OCI-LY3 (cell line): ENCODE measurements around the gene ST6GALNAC2.
A peak's percentile ranks its signal among the peaks of the same experiment; 100 is the strongest.
"Not testable (repeated sequence)": the region's sequence is repeated elsewhere in the genome, so short reads cannot be mapped to it uniquely, and the experiment has no call there.

ENCODE experiments used
- H2AFZ ChIP-seq: fragments of 200-600, 300-600 bp; shearing (Covaris generic); 2 replicates; pipeline ENCODE4 v1.6.0; 2014; ENCODE audit warnings: antibody characterized with exemption, low read depth, low read length
- H3K27ac ChIP-seq: fragments of 200-600, 300-600 bp; sonication (generic); 2 replicates; pipeline ENCODE4 v1.5.1; 2014; ENCODE audit warnings: mild to moderate bottlenecking, low read length, moderate library complexity, mixed read lengths
- H3K27me3 ChIP-seq: fragments of 200-600, 300-600 bp; sonication (generic); 2 replicates; pipeline ENCODE4 v1.6.1; 2014; ENCODE audit warnings: low read depth, low read length, mixed read lengths
- H3K36me3 ChIP-seq: fragments of 200-600, 300-600 bp; sonication (generic); replicated peaks from 2 replicates; pipeline ENCODE3; 2014; ENCODE audit warnings: low read depth, low read length, mixed read lengths
- H3K4me1 ChIP-seq: fragments of 300-600, 200-600 bp; sonication (generic); 2 replicates; pipeline ENCODE4 v1.6.1; 2014; ENCODE audit warnings: low read length, mixed read lengths
- H3K4me2 ChIP-seq: fragments of 200-600, 300-600 bp; sonication (generic); 2 replicates; pipeline ENCODE4 v1.6.1; 2014; ENCODE audit warnings: low read length, mixed read lengths
- H3K4me3 ChIP-seq: fragments of 300-600, 200-600 bp; sonication (generic); 2 replicates; pipeline ENCODE4 v1.5.1; 2014; ENCODE audit warnings: antibody characterized with exemption, mild to moderate bottlenecking, low read length, moderate library complexity
- H3K79me2 ChIP-seq: fragments of 300-600, 200-600 bp; shearing (Covaris generic); 2 replicates; pipeline ENCODE4 v1.6.1; 2014; ENCODE audit warnings: mild to moderate bottlenecking, low read length, mixed read lengths
- H3K9ac ChIP-seq: fragments of 300-600, 200-600 bp; shearing (Covaris generic); 2 replicates; pipeline ENCODE4 v1.6.0; 2014; ENCODE audit warnings: mild to moderate bottlenecking, low read length, moderate library complexity
- H3K9me3 ChIP-seq: fragments of 200-600, 300-600 bp; shearing (Covaris generic); 2 replicates; pipeline ENCODE4 v1.6.1; 2014; ENCODE audit warnings: low read length, mixed read lengths; ENCODE audit not compliant: insufficient read depth
- H4K20me1 ChIP-seq: fragments of 200-600, 300-600 bp; sonication (generic); 2 replicates; pipeline ENCODE4 v1.6.1; 2016; ENCODE audit warnings: low read length, mixed read lengths; ENCODE audit not compliant: insufficient read depth
- EZH2phosphoT487 ChIP-seq: fragments of 200-600 bp; shearing (Covaris generic); IDR thresholded peaks from 2 replicates; pipeline ENCODE4 v1.6.1; 2018; ENCODE audit warnings: antibody characterized with exemption, mixed run types, low read depth
- TF ChIP-seq, protein P1 (sequence below): fragments of 200-600, 300-600 bp; sonication (generic); IDR thresholded peaks from 2 replicates; pipeline ENCODE4 v1.5.1; 2014; ENCODE audit warnings: antibody characterized with exemption, low read length, low read depth

ST6GALNAC2 gene

DNA sequence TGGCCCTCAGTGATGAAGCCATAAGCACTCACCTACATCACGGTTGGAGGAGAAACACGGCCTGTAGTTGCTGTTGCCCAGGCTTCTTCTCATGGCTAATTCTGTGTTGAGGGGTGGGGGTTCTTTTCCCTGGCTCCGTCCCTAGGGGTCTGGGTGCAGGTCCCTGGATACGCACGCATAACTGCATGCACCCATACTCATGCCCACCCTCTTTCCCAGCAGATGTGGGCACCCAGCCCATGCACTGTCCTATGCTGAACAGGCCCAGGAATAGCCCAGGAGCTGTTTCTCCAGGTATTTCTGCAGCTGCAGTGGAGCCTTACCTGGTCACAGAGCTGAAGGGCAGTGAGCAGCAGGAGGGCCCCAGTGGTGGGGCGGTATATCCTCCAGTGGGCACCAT lies 39.8 kb upstream of the ST6GALNAC2 start:
- no peaks in the 10 kb centered on the region for H3K79me2 ChIP-seq
- no peak overlapping the region for H3K9ac ChIP-seq
- no peak overlapping the region for H3K4me2 ChIP-seq
- H3K4me1 ChIP-seq: peaks cover 3% of the 10 kb centered on the region; the same call in 1 of the 2 replicates
- H3K36me3 ChIP-seq: no peaks in the 10 kb centered on the region
- H3K9me3 ChIP-seq: no peaks in the 10 kb centered on the region
- H3K27me3 ChIP-seq: peaks cover 36% of the 10 kb centered on the region
- H4K20me1 ChIP-seq: no peaks in the 10 kb centered on the region
- no peak for TF ChIP-seq EZH2phosphoT487
- H3K27ac ChIP-seq: no peak overlapping the region
- no peak overlapping the region for H3K4me3 ChIP-seq
- no peak overlapping the region for H2AFZ ChIP-seq

DNA sequence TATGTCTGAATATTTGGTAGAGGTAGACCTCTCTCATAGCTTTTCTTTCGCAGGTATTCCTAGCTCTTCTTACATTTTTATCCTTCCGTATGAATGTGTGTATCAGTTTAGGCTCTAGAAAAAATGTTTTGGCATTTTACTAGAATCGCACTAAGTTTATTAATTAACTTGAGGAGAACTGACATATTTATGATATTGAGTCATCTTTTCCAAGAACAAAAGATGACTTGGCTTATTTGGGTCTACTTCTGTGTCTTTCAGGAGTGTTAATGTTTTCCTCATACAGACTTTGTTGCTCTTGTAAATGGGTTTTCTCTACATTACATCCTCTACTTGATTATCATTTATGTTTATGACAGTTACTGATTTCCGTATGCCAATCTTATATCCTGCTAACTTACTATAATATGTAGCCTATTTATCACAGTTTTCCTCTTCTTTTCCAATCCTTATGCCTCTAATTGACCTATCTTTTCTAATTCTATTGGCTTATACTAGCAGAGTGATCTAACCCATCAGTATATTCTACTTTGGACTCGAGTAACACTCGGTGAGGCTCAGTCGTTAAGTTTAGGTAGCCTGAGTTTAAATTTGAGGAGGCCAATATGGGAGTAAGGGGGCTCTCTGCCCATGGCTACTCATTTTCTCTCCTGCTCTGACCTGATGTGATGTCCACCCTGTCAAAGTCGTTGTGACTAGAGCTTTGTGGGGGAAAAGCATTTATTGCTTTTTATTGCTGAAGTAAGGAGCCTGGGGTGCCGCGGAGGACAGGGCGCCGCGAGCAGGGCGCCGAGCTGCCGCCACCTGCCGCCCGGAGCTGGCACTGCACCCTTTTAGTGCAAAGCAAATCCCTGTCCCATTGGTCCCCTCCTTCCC lies 37.8 kb upstream of the ST6GALNAC2 start:
- H3K79me2 ChIP-seq: no peaks in the 10 kb centered on the region
- H3K27ac ChIP-seq: no peak overlapping the region
- H3K4me2 ChIP-seq: peak overlapping the region; percentile 75
- H4K20me1 ChIP-seq: no peaks in the 10 kb centered on the region
- no peaks in the 10 kb centered on the region for H3K36me3 ChIP-seq
- peaks cover 36% of the 10 kb centered on the region for H3K27me3 ChIP-seq
- no peak overlapping the region for H3K9ac ChIP-seq
- TF ChIP-seq, protein P1, sequence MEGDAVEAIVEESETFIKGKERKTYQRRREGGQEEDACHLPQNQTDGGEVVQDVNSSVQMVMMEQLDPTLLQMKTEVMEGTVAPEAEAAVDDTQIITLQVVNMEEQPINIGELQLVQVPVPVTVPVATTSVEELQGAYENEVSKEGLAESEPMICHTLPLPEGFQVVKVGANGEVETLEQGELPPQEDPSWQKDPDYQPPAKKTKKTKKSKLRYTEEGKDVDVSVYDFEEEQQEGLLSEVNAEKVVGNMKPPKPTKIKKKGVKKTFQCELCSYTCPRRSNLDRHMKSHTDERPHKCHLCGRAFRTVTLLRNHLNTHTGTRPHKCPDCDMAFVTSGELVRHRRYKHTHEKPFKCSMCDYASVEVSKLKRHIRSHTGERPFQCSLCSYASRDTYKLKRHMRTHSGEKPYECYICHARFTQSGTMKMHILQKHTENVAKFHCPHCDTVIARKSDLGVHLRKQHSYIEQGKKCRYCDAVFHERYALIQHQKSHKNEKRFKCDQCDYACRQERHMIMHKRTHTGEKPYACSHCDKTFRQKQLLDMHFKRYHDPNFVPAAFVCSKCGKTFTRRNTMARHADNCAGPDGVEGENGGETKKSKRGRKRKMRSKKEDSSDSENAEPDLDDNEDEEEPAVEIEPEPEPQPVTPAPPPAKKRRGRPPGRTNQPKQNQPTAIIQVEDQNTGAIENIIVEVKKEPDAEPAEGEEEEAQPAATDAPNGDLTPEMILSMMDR: peak; percentile 82
- TF ChIP-seq EZH2phosphoT487: no peak
- H3K4me3 ChIP-seq: peak overlapping the region; percentile 63
- peaks cover 3% of the 10 kb centered on the region; the same call in 1 of the 2 replicates for H3K4me1 ChIP-seq
- H2AFZ ChIP-seq: peak overlapping the region; percentile 87
- H3K9me3 ChIP-seq: no peaks in the 10 kb centered on the region

DNA sequence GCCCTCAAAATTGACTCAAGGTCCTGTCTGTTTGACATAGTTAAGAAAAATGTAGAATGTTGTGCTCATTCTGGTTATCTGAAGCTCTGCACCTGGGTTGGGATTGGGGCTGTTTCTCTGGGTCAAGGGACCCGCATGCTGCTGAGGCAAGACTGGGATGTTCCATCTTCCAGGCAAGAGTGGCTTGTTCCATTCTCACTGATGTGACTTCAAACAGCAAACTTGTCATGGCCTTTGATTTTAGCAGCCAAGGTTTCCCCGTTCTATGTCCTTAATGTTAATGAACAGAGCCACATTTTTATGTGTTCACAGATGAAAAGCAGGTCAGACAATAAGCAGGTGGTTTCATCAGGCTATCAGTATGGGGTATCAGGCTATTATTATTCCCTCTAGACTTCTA lies 32.2 kb upstream of the ST6GALNAC2 start:
- no peak overlapping the region for H3K4me3 ChIP-seq
- no peaks in the 10 kb centered on the region for H3K9me3 ChIP-seq
- no peak overlapping the region for H2AFZ ChIP-seq
- H3K9ac ChIP-seq: no peak overlapping the region
- no peaks in the 10 kb centered on the region for H3K4me1 ChIP-seq
- no peaks in the 10 kb centered on the region for H3K27me3 ChIP-seq
- H3K4me2 ChIP-seq: no peak overlapping the region
- no peak overlapping the region for H3K27ac ChIP-seq
- H3K79me2 ChIP-seq: no peaks in the 10 kb centered on the region
- TF ChIP-seq EZH2phosphoT487: no peak
- TF ChIP-seq, protein P1: no peak
- no peaks in the 10 kb centered on the region for H3K36me3 ChIP-seq
- no peaks in the 10 kb centered on the region for H4K20me1 ChIP-seq

DNA sequence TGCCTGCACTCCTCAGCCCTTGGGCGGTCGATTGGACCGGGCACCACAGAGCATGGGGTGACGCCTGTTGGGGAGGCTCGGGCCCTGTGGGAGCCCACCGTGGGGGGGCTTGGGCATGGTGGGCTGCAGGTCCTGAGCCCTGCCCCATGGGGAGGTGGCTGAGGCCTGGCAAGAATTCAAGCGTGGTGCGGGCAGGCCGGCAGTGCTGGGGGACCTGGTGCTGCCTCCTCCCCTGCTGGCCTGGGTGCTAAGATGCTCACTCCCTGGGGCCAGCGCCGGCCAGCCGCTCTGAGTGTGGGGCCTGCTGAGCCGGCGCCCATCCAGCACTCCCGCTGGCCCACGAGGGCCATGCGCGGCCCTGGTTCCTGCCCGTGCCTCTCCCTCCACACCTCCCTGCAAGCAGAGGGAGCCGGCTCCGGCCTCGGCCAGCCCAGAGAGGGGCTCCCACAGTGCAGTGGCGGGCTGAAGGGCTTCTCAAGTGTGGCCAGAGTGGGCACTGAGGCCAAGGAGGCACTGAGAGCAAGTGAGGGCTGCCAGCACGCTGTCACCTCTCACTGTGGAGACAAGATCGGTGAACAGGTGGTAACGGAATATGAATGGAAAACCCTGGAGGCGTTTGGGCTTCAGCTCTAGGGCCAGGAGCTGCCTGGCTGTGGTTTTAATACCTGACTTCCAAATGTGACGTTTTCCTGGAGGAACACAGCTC lies 29.4 kb upstream of the ST6GALNAC2 start:
- no peak for TF ChIP-seq EZH2phosphoT487
- TF ChIP-seq, protein P1: no peak
- H3K27ac ChIP-seq: no peak overlapping the region
- H3K9me3 ChIP-seq: no peaks in the 10 kb centered on the region
- no peaks in the 10 kb centered on the region for H3K4me1 ChIP-seq
- H2AFZ ChIP-seq: no peak overlapping the region
- no peaks in the 10 kb centered on the region for H4K20me1 ChIP-seq
- H3K79me2 ChIP-seq: no peaks in the 10 kb centered on the region
- no peak overlapping the region for H3K9ac ChIP-seq
- no peak overlapping the region for H3K4me2 ChIP-seq
- H3K27me3 ChIP-seq: no peaks in the 10 kb centered on the region
- no peak overlapping the region for H3K4me3 ChIP-seq
- H3K36me3 ChIP-seq: no peaks in the 10 kb centered on the region

DNA sequence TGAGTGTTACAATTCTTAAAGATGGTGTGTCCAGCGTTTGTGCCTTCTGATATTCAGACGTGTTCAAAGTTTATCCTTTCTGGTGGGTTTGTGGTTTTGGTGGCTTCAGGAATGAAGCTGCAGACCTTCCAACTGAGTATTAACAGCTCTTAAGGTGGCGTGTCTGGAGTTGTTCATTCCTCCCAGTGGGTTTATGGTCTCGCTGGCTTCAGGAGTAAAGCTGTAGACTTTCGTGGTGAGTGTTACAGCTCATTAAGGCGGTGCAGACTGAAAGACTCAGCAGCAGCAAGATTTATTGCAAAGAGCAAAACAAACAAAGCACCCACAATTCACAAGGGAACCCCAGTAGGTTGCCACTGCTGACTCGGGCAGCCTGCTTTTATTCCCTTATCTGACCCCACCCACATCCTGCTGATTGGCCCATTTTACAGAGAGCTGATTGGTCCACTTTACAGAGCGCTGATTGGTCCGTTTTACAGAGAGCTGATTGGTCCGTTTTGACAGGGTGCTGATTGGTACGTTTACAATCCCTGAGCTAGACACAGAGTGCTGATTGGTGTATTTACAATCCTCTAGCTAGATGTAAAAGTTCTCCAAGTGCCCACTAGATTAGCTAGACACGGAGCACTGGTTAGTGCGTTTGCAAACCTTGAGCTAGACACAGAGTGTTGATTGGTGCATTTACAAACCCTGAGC lies 28.6 kb upstream of the ST6GALNAC2 start:
- not testable (repeated sequence) for H4K20me1 ChIP-seq, H3K4me1 ChIP-seq, H3K4me2 ChIP-seq, H3K27me3 ChIP-seq, H2AFZ ChIP-seq, H3K9me3 ChIP-seq, H3K9ac ChIP-seq, H3K79me2 ChIP-seq, H3K27ac ChIP-seq, H3K4me3 ChIP-seq, H3K36me3 ChIP-seq
